Ishikawa (cell line): Measurements from ENCODE around the gene DLK2.
A peak's percentile ranks its signal among the peaks of the same experiment; 100 is the strongest.

Source experiments
- CEBPB ChIP-seq: IDR thresholded peaks from 2 replicates; pipeline ENCODE4 v1.6.1; 2012
- CREB1 ChIP-seq: IDR thresholded peaks from 2 replicates; pipeline ENCODE4 v1.6.1; 2012; ENCODE audit warnings: low read depth
- EGR1 ChIP-seq: IDR thresholded peaks from 2 replicates; pipeline ENCODE4 v1.6.1; 2012
- EP300 ChIP-seq: IDR thresholded peaks from 2 replicates; pipeline ENCODE4 v1.6.1; 2012; ENCODE audit warnings: borderline replicate concordance
- FOXM1 ChIP-seq: IDR thresholded peaks from 2 replicates; pipeline ENCODE4 v1.6.1; 2012; ENCODE audit warnings: low read depth, borderline replicate concordance
- NFIC ChIP-seq: IDR thresholded peaks from 2 replicates; pipeline ENCODE4 v1.6.1; 2012
- RAD21 ChIP-seq: IDR thresholded peaks from 2 replicates; pipeline ENCODE4 v1.6.1; 2012; ENCODE audit warnings: low read depth
- REST ChIP-seq: IDR thresholded peaks from 2 replicates; pipeline ENCODE4 v1.6.1; 2012; ENCODE audit warnings: low read depth, mild to moderate bottlenecking
- TAF1 ChIP-seq: IDR thresholded peaks from 2 replicates; pipeline ENCODE4 v1.6.1; 2012; ENCODE audit warnings: low read depth, mild to moderate bottlenecking
- TCF12 ChIP-seq: IDR thresholded peaks from 2 replicates; pipeline ENCODE4 v1.6.1; 2012; ENCODE audit warnings: low read depth
- TEAD4 ChIP-seq: IDR thresholded peaks from 2 replicates; pipeline ENCODE4 v1.6.1; 2012
- USF1 ChIP-seq: IDR thresholded peaks from 2 replicates; pipeline ENCODE4 v1.6.1; 2012
- YY1 ChIP-seq: IDR thresholded peaks from 2 replicates; pipeline ENCODE4 v1.6.1; 2012; ENCODE audit warnings: low read depth
- ZBTB7A ChIP-seq: IDR thresholded peaks from 2 replicates; pipeline ENCODE4 v1.6.1; 2012; ENCODE audit warnings: low read depth
- TF ChIP-seq, protein P1 (sequence below): IDR thresholded peaks from 2 replicates; pipeline ENCODE4 v1.6.1; 2012

The DLK2 gene

GRCh38 chr6:43460032-43460431, 4.7 kb upstream of the DLK2 start:
- TF ChIP-seq USF1: no peak
- TF ChIP-seq CEBPB: no peak
- no peak for TF ChIP-seq EGR1
- TF ChIP-seq TEAD4: no peak
- TF ChIP-seq CREB1: no peak
- no peak for TF ChIP-seq YY1
- TF ChIP-seq EP300: no peak
- TF ChIP-seq ZBTB7A: no peak
- TF ChIP-seq RAD21: no peak
- TF ChIP-seq NFIC: no peak

- TF ChIP-seq REST (no peak), USF1 (no peak), CREB1 (no peak), RAD21 (no peak), EGR1 (no peak), YY1 (no peak), ZBTB7A (no peak), TEAD4 (no peak), EP300 (no peak), CEBPB (no peak), TAF1 (no peak), NFIC (no peak), TCF12 (no peak), FOXM1 (no peak)
- TF ChIP-seq, protein P1, sequence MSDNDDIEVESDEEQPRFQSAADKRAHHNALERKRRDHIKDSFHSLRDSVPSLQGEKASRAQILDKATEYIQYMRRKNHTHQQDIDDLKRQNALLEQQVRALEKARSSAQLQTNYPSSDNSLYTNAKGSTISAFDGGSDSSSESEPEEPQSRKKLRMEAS: no peak
Observed at GRCh38 chr6:43459535-43459934, 4.2 kb upstream of the DLK2 start.

- TF ChIP-seq TAF1: no peak
- TF ChIP-seq ZBTB7A: no peak
- no peak for TF ChIP-seq FOXM1
- no peak for TF ChIP-seq CEBPB
- TF ChIP-seq REST: no peak
- TF ChIP-seq CREB1: no peak
- TF ChIP-seq YY1: no peak
- TF ChIP-seq, protein P1: no peak
- no peak for TF ChIP-seq RAD21
- TF ChIP-seq TEAD4: no peak
Observed at GRCh38 chr6:43457643-43458042, 2.3 kb upstream of the DLK2 start.

- TF ChIP-seq ZBTB7A (peak; percentile 65; the same call in 1 of the 2 replicates), YY1 (0 out of 2 replicates have a peak, but pooled peaks have one; percentile 14), CEBPB (no peak)
Observed at GRCh38 chr6:43454696-43455530, 435 bp downstream of the DLK2 start.

- no peak for TF ChIP-seq TCF12
- no peak for TF ChIP-seq USF1
- TF ChIP-seq RAD21: peak; percentile 75; the same call in 1 of the 2 replicates
Observed at GRCh38 chr6:43454290-43454695, 1.1 kb downstream of the DLK2 start.
